PC-3 (cell line): ENCODE results near the gene HMCN2. TPM values are rescaled to one million over a fixed set of nuclear protein-coding genes. Genes with fewer than 3 reads are reported as not detected.

Source experiments
- ATAC-seq: fragments of 200-7000 bp; cut with Tn5 transposase; 2 replicates; pipeline ENCODE4 v1.9.1; 2020; ENCODE audit warnings: mild to moderate bottlenecking, moderate library complexity
- BruUV-seq: library from RNA; stranded (reverse); fragments of 400-500 nt; replicated peaks from 2 replicates; lab custom pipeline; 2021; lab: Mats Ljungman, UMichigan
- CTCF ChIA-PET: fragments of 300-600 bp; sonication (Branson Sonifier 250); formaldehyde crosslinking; loops from one replicate; lab custom pipeline; 2022; ENCODE audit warnings: antibody characterized with exemption; lab: Charles Lee
- POLR2A ChIA-PET: fragments of 300-600 bp; sonication (Branson Sonifier 250); formaldehyde crosslinking; loops from one replicate; lab custom pipeline; 2022; ENCODE audit warnings: antibody characterized with exemption; ENCODE audit not compliant: unreplicated experiment; lab: Charles Lee
- DNase-seq: peaks from one replicate; pipeline ENCODE4 v3.0.0-alpha.2; 2015
- H2AFZ ChIP-seq: fragments of 300-600 bp; sonication (generic); 2 replicates; pipeline ENCODE4 v1.6.0; 2016; ENCODE audit warnings: antibody characterized with exemption, low read length
- H3F3A ChIP-seq: fragments of 300-600 bp; sonication (generic); one replicate; pipeline ENCODE4 v1.6.0; 2017; ENCODE audit warnings: antibody characterized with exemption, low read length, control low read depth, mild to moderate bottlenecking; ENCODE audit not compliant: unreplicated experiment
- H3K27ac ChIP-seq: fragments of 300-600 bp; sonication (generic); 2 replicates; pipeline ENCODE4 v1.5.1; 2016; ENCODE audit warnings: mild to moderate bottlenecking, low read length
- H3K27me3 ChIP-seq: fragments of 300-600 bp; sonication (generic); 2 replicates; pipeline ENCODE4 v1.6.1; 2016; ENCODE audit warnings: low read length, mixed read lengths
- H3K36me3 ChIP-seq: fragments of 300-600 bp; sonication (generic); 2 replicates; pipeline ENCODE4 v1.6.1; 2016; ENCODE audit warnings: low read depth, mixed run types, low read length, mixed read lengths
- H3K4me1 ChIP-seq: fragments of 300-600 bp; sonication (generic); 2 replicates; pipeline ENCODE4 v1.5.1; 2016; ENCODE audit warnings: low read length; ENCODE audit not compliant: insufficient read depth
- H3K4me2 ChIP-seq: fragments of 300-600 bp; sonication (generic); 2 replicates; pipeline ENCODE4 v1.6.0; 2016; ENCODE audit warnings: low read length
- H3K4me3 ChIP-seq: fragments of 300-600 bp; sonication (generic); 2 replicates; pipeline ENCODE4 v1.5.1; 2016; ENCODE audit warnings: mild to moderate bottlenecking, low read length, mixed read lengths
- H3K79me2 ChIP-seq: fragments of 300-600 bp; sonication (generic); 2 replicates; pipeline ENCODE4 v1.6.1; 2017; ENCODE audit warnings: low read length, mixed read lengths
- H3K9ac ChIP-seq: fragments of 300-600 bp; sonication (generic); 2 replicates; pipeline ENCODE4 v1.6.0; 2016; ENCODE audit warnings: mild to moderate bottlenecking, low read length
- H3K9me2 ChIP-seq: fragments of 300-600 bp; sonication (generic); replicated peaks from 2 replicates; pipeline ENCODE4 v1.6.1; 2016; ENCODE audit warnings: mixed run types, low read length, mixed read lengths
- H3K9me3 ChIP-seq: fragments of 300-600 bp; sonication (generic); 2 replicates; pipeline ENCODE4 v1.6.1; 2016; ENCODE audit warnings: low read length, mixed read lengths
- H4K20me1 ChIP-seq: fragments of 300-600 bp; sonication (generic); 2 replicates; pipeline ENCODE4 v1.6.1; 2016; ENCODE audit warnings: low read length, mixed read lengths
- EZH2 ChIP-seq: fragments of 300-600 bp; sonication (generic); IDR thresholded peaks from one replicate; pipeline ENCODE4 v1.6.1; 2017; ENCODE audit warnings: antibody characterized with exemption, mild to moderate bottlenecking, low read length; ENCODE audit not compliant: unreplicated experiment
- EZH2phosphoT487 ChIP-seq: fragments of 300-600 bp; sonication (generic); IDR thresholded peaks from 2 replicates; pipeline ENCODE4 v1.6.1; 2018; ENCODE audit warnings: mild to moderate bottlenecking, antibody characterized with exemption, low read length, borderline replicate concordance
- intact Hi-C: fragments of 100-400 bp; cut with micrococcal nuclease; formaldehyde crosslinking; loops from 2 replicates; pipeline ENCODE4 v1.9.0; 2023
- total RNA-seq: library from RNA; depleted of rRNA; stranded (reverse); fragments of >200 nt; gene quantifications from 2 replicates; pipeline ENCODE4 v1.2.3, GENCODE V29; 2014
- TF ChIP-seq, protein P1 (sequence below): fragments of 300-600 bp; sonication (generic); conservative IDR thresholded peaks from 2 replicates; pipeline ENCODE4 v1.5.1; 2017; ENCODE audit warnings: antibody characterized with exemption, low read depth, mild to moderate bottlenecking, low read length

Gene HMCN2
- total RNA-seq, 1 experiment from 2014 or later: 0.11 TPM

DNA sequence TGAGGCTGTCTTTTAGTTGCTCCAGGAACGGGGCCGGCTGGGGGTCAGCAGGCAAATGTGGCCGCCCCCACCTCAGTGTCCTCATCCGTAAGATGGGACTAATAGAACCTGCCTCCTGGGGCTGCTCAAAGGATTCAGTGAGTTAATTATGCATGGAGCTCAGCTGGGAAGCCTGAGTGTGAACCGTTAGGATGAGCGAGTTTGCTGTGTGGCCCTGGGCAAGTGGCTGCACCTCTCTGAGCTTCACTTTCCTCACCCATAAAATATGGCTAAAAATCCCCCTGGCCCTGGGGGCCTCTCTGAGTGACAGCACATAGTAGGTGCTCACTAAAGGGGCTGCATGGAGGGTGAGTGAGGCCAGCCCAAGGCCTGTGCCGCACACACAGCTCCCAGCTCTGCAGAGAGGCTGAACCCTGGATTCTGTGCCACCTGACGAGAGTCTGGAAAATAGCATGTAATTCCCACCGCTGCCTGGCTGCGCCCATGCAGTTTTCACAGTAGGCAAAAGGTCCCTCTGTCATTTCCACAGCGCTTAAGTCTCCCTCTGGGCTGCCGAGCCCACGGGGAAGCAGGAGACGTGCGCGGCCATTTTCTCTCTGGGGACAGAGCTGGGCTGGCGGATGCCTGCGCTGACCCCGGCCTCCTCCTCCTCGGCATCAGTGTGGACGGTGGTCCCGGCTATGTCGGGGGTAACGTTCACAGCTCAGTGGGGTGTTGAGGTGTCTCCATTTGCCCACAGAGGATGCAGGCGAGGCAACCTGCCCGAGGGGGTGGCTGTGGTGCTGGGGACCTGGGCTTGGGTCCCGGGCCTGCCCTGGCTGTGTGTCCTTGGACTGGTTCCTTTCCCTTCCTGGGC is 197.4 kb downstream of the HMCN2 start:
- H3K4me2 ChIP-seq: no peak overlapping the region
- no peaks in the 10 kb centered on the region for H3F3A ChIP-seq
- no peak overlapping the region for H3K27ac ChIP-seq
- ChIA-PET POLR2A (no interaction called here), CTCF (no interaction called here)
- no peak overlapping the region for H2AFZ ChIP-seq
- ATAC-seq: no peak
- BruUV-seq: no TSS peak
- no peaks in the 10 kb centered on the region for H3K9me3 ChIP-seq
- H3K27me3 ChIP-seq: no peaks in the 10 kb centered on the region
- no peaks in the 10 kb centered on the region for H3K9me2 ChIP-seq
- H3K36me3 ChIP-seq: no peaks in the 10 kb centered on the region
- H3K4me1 ChIP-seq: no peaks in the 10 kb centered on the region
- H3K9ac ChIP-seq: no peak overlapping the region
- DNase-seq: no peak
- no peak overlapping the region for H3K4me3 ChIP-seq
- TF ChIP-seq EZH2phosphoT487 (no peak), EZH2 (no peak)
- TF ChIP-seq, protein P1, sequence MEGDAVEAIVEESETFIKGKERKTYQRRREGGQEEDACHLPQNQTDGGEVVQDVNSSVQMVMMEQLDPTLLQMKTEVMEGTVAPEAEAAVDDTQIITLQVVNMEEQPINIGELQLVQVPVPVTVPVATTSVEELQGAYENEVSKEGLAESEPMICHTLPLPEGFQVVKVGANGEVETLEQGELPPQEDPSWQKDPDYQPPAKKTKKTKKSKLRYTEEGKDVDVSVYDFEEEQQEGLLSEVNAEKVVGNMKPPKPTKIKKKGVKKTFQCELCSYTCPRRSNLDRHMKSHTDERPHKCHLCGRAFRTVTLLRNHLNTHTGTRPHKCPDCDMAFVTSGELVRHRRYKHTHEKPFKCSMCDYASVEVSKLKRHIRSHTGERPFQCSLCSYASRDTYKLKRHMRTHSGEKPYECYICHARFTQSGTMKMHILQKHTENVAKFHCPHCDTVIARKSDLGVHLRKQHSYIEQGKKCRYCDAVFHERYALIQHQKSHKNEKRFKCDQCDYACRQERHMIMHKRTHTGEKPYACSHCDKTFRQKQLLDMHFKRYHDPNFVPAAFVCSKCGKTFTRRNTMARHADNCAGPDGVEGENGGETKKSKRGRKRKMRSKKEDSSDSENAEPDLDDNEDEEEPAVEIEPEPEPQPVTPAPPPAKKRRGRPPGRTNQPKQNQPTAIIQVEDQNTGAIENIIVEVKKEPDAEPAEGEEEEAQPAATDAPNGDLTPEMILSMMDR: no peak
- no peaks in the 10 kb centered on the region for H3K79me2 ChIP-seq
- H4K20me1 ChIP-seq: no peaks in the 10 kb centered on the region
- intact Hi-C loops: loop anchor here (5.0 kb wide), 1 partner anchor 114 kb away; the partner anchor contains the start of gene FUBP3

- no peaks in the 10 kb centered on the region for H3K79me2 ChIP-seq
- no peak overlapping the region for H3K4me3 ChIP-seq
- H3K9me3 ChIP-seq: no peaks in the 10 kb centered on the region
- H3K27ac ChIP-seq: no peak overlapping the region
- BruUV-seq: no TSS peak
- no peaks in the 10 kb centered on the region for H3K9me2 ChIP-seq
- ChIA-PET POLR2A (no interaction called here), CTCF (no interaction called here)
- no peak for ATAC-seq
- H4K20me1 ChIP-seq: no peaks in the 10 kb centered on the region
- no peak for DNase-seq
- H3K36me3 ChIP-seq: no peaks in the 10 kb centered on the region
- no peak overlapping the region for H3K9ac ChIP-seq
- H3K4me2 ChIP-seq: no peak overlapping the region
- intact Hi-C loops: loop anchor here (5.0 kb wide), 1 partner anchor 113 kb away; the partner anchor contains the start of gene FUBP3
- H3K4me1 ChIP-seq: no peaks in the 10 kb centered on the region
- H3K27me3 ChIP-seq: no peaks in the 10 kb centered on the region
- H3F3A ChIP-seq: no peaks in the 10 kb centered on the region
- H2AFZ ChIP-seq: no peak overlapping the region
- TF ChIP-seq EZH2phosphoT487: no peak
- TF ChIP-seq, protein P1: no peak
- TF ChIP-seq EZH2: no peak
These were observed 198.5 kb downstream of the HMCN2 start for GRCh38 chr9:130463763-130464745.
